ENCODE results near the gene BBS4. TPM values are rescaled to one million over a fixed set of nuclear protein-coding genes. Genes with fewer than 3 reads are reported as not detected.

BBS4 gene
- total and polyA plus RNA-seq, 2 donors (not counting 3 experiments of a cell fraction or from before 2014, with no cell fraction given), result 6.8 to 7.5 TPM

DNA sequence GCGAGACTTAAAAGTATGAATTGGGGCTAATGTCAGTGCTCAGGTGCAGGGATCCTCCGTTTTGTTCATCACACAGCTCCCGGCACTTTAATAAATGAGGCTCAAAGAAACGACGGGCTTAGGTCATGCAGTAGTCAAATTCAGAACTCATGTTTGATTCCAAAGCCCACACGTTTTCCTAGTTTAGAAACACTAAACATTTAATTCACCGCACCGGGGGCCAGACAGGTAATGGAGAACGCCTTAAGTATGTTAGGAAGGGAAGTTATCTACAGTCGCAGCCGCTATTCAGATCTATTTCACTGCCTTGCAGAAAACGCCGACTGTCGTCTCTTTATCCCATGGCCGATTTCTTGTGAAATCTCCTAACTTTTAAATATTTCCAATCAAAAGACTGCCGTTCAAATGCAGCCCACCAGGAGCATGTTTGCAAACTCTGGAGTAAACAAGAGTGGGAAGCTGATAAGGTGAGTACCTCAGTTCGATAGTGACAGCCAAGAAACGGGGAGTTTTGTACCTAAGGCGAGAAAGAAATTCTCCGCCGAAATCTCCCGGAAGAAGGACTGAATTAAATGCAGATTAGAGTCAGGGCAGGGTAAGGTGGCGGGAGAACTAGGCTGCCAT, 594 bp upstream of the BBS4 start:
- peak overlapping the region; percentile 54 to 79 (median 72) for H3K4me3 ChIP-seq (replicated peaks in 1 of 3; ENCODE audit: insufficient read depth in 1 of 3, low read depth in 1 of 3, low read length in 3 of 3)
- ChIA-PET CTCF (interaction anchor here (1.2 to 3.2 kb wide), 4 partner anchors 11 to 85 kb away, joined by 4 to 11 read pairs (median 8); no protein-coding TSS in a partner anchor), POLR2A (no interaction called here)
- intact Hi-C loops (cut with micrococcal nuclease) (loop anchor here (5.0 kb wide), 2 partner anchors 88 to 97 kb away; partner anchors contain the start of gene ADPGK), dilution Hi-C loops (cut with MboI; ENCODE audit: extremely low pct_ligation_motif_present, low sequenced_read_pairs) (no loop called here)
- peaks cover 9% of the 10 kb centered on the region for H3K4me1 ChIP-seq (ENCODE audit: control insufficient read depth, extremely low read depth, insufficient read depth, low read length)
- H3K4me2 ChIP-seq (ENCODE audit: insufficient read depth, low read length), result peak overlapping the region; percentile 93
- H3K27me3 ChIP-seq (ENCODE audit: control insufficient read depth in 2 of 2, insufficient read depth in 2 of 2, low read length in 2 of 2), result peaks cover 0 to 3% of the 10 kb centered on the region in 2 experiments
- H2AFZ ChIP-seq (ENCODE audit: low read depth, low read length), result peak overlapping the region; percentile 95
- FAIRE-seq, result no peak
- H3K9me3 ChIP-seq (replicated peaks; ENCODE audit: control insufficient read depth, insufficient read depth, low read length), result no peaks in the 10 kb centered on the region
- no peaks in the 10 kb centered on the region for H4K20me1 ChIP-seq (replicated peaks; ENCODE audit: control insufficient read depth, extremely low read depth, insufficient read depth, low read length)
- peak overlapping the region; percentile 72 for H3K9ac ChIP-seq (replicated peaks; ENCODE audit: extremely low read depth, insufficient read depth, low read length)
- H3K36me3 ChIP-seq (ENCODE audit: control insufficient read depth in 2 of 2, extremely low read depth in 1 of 2, insufficient read depth in 2 of 2, low read length in 2 of 2), result no peaks in the 10 kb centered on the region
- TSS peak; percentile 97 for BruUV-seq (replicated peaks)
- DNase-seq (ENCODE audit: low read depth, low spot score), result peak; percentile 1
- no peaks in the 10 kb centered on the region for H3K79me2 ChIP-seq (ENCODE audit: control insufficient read depth, insufficient read depth, low read length)
- H3K27ac ChIP-seq (ENCODE audit: insufficient read depth, low read depth, low read length), result peak overlapping the region; percentile 67
- TF ChIP-seq POLR2AphosphoS5 (IDR thresholded peaks at IDR 0.05; ENCODE audit: insufficient read depth, low read depth, low read length), result no peak
- no peak for TF ChIP-seq GATA2 (IDR thresholded peaks at IDR 0.05; ENCODE audit: insufficient read depth, insufficient read length, low read depth, low read length)
- TF ChIP-seq EZH2 (IDR thresholded peaks at IDR 0.05; ENCODE audit: borderline replicate concordance, low read depth, low read length, severe bottlenecking), result no peak
- no peak for TF ChIP-seq JUN (IDR thresholded peaks at IDR 0.05; ENCODE audit: borderline replicate concordance, insufficient read depth, insufficient read length, low read depth)
- no peak for TF ChIP-seq FOS (IDR thresholded peaks at IDR 0.05; ENCODE audit: borderline replicate concordance, insufficient read depth, low read length)
- no peak for TF ChIP-seq MYC (IDR thresholded peaks at IDR 0.05; ENCODE audit: low read depth, low read length)
- TF ChIP-seq, protein P1, sequence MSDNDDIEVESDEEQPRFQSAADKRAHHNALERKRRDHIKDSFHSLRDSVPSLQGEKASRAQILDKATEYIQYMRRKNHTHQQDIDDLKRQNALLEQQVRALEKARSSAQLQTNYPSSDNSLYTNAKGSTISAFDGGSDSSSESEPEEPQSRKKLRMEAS (IDR thresholded peaks at IDR 0.05; ENCODE audit: insufficient read depth, insufficient read length), result no peak
- TF ChIP-seq POLR2A (IDR thresholded peaks at IDR 0.05; ENCODE audit: low read depth, low read length), result no peak
- TF ChIP-seq, protein P2, sequence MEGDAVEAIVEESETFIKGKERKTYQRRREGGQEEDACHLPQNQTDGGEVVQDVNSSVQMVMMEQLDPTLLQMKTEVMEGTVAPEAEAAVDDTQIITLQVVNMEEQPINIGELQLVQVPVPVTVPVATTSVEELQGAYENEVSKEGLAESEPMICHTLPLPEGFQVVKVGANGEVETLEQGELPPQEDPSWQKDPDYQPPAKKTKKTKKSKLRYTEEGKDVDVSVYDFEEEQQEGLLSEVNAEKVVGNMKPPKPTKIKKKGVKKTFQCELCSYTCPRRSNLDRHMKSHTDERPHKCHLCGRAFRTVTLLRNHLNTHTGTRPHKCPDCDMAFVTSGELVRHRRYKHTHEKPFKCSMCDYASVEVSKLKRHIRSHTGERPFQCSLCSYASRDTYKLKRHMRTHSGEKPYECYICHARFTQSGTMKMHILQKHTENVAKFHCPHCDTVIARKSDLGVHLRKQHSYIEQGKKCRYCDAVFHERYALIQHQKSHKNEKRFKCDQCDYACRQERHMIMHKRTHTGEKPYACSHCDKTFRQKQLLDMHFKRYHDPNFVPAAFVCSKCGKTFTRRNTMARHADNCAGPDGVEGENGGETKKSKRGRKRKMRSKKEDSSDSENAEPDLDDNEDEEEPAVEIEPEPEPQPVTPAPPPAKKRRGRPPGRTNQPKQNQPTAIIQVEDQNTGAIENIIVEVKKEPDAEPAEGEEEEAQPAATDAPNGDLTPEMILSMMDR (IDR thresholded peaks at IDR 0.05; ENCODE audit: extremely low read depth in 1 of 2, insufficient read depth in 1 of 2, low read depth in 1 of 2, low read length in 2 of 2), result no peak
- H3K9me1 ChIP-seq (replicated peaks; ENCODE audit: control insufficient read depth, extremely low read depth, insufficient read depth, low read length), result no peaks in the 10 kb centered on the region
